Brain microvascular endothelial cell (primary cell): ENCODE data around the gene NKX2-1.
A peak's percentile ranks its signal among the peaks of the same experiment; 100 is the strongest.

Experiments
- DNase-seq: peaks from one replicate; pipeline ENCODE4 v3.0.0-alpha.2; 2020
- H3K27ac ChIP-seq: fragments of 250-450 bp; sonication (Bioruptor Pico); 2 replicates; pipeline ENCODE4 v1.5.1; 2020; ENCODE audit warnings: mild to moderate bottlenecking, moderate library complexity
- H3K27me3 ChIP-seq: fragments of 250-450 bp; sonication (Bioruptor Pico); replicated peaks from 2 replicates; pipeline ENCODE4 v1.5.1; 2020; ENCODE audit warnings: mild to moderate bottlenecking
- H3K36me3 ChIP-seq: fragments of 250-450 bp; sonication (Bioruptor Pico); replicated peaks from 2 replicates; pipeline ENCODE4 v1.5.1; 2020; ENCODE audit warnings: mild to moderate bottlenecking
- H3K4me3 ChIP-seq: 2 replicates; pipeline ENCODE4 v1.5.1; 2011; ENCODE audit warnings: low read depth, mild to moderate bottlenecking, control low read depth, low read length, moderate library complexity
- CTCF ChIP-seq: IDR thresholded peaks from 2 replicates; pipeline ENCODE4 v1.5.1; 2011; ENCODE audit warnings: low read depth, mild to moderate bottlenecking, moderate library complexity, low read length, control low read depth, inconsistent platforms; ENCODE audit errors: missing control alignments
- in situ Hi-C: cut with HindIII; loops from 2 replicates; pipeline ENCODE4 v1.10.0; 2017; ENCODE audit warnings: low sequenced_read_pairs, low pct_ligation_motif_present

NKX2-1 gene

GRCh38 chr14:36522972-36523715, 3.1 kb upstream of the NKX2-1 start:
- TF ChIP-seq CTCF = no peak
- Histone ChIP-seq H3K4me3 (no peak overlapping the region), H3K27ac (no peak overlapping the region), H3K27me3 (peaks cover 84% of the 10 kb centered on the region), H3K36me3 (no peaks in the 10 kb centered on the region)
- no peak for DNase-seq
- in situ Hi-C loops = no loop called here

- in situ Hi-C loops = no loop called here
- no peak for TF ChIP-seq CTCF
- peaks cover 91% of the 10 kb centered on the region for H3K27me3 ChIP-seq
Observed at GRCh38 chr14:36522347-36522971, 2.4 kb upstream of the NKX2-1 start.

GRCh38 chr14:36521598-36522345, 1.7 kb upstream of the NKX2-1 start:
- no peak overlapping the region for H3K4me3 ChIP-seq
- in situ Hi-C loops = no loop called here
- no peak for DNase-seq
- no peak overlapping the region for H3K27ac ChIP-seq
- H3K27me3 ChIP-seq = peaks cover 97% of the 10 kb centered on the region
- H3K36me3 ChIP-seq = no peaks in the 10 kb centered on the region
- TF ChIP-seq CTCF = no peak

More at GRCh38 chr14:36522347-36522971, 2.4 kb upstream of the NKX2-1 start:
- no peak overlapping the region for H3K27ac ChIP-seq
- DNase-seq = no peak
- H3K4me3 ChIP-seq = no peak overlapping the region
- no peaks in the 10 kb centered on the region for H3K36me3 ChIP-seq

- peaks cover 97% of the 10 kb centered on the region for H3K27me3 ChIP-seq
- DNase-seq = no peak
Observed at GRCh38 chr14:36520601-36521525, 831 bp upstream of the NKX2-1 start.

More at GRCh38 chr14:36520601-36521525, 831 bp upstream of the NKX2-1 start:
- in situ Hi-C loops = no loop called here
- H3K27ac ChIP-seq = no peak overlapping the region
- H3K36me3 ChIP-seq = no peaks in the 10 kb centered on the region
- TF ChIP-seq CTCF = peak; percentile 37
- H3K4me3 ChIP-seq = no peak overlapping the region
